Liver (tissue), 9 donors: ENCODE results near the gene TYW5. TPM values are rescaled to one million over a fixed set of nuclear protein-coding genes. Genes with fewer than 3 reads are reported as not detected.

Experiments used
- DNase-seq: peaks from one replicate; pipeline ENCODE4 v3.0.0-alpha.2; 2017; ENCODE audit warnings: low spot score
- H3K27ac ChIP-seq, 2 donors: one replicate each; pipeline ENCODE4 v1.7.0; 2013; ENCODE audit warnings: inconsistent platforms in 2 of 2, low read length in 2 of 2, control low read depth in 1 of 2, low read depth in 1 of 2, mild to moderate bottlenecking in 1 of 2
- H3K27me3 ChIP-seq, 4 donors: one replicate each; pipeline versions ENCODE4 v1.6.1 to v1.7.0; 2013; ENCODE audit warnings: low read length in 3 of 4, inconsistent platforms in 1 of 4, mild to moderate bottlenecking in 1 of 4, moderate library complexity in 1 of 4; ENCODE audit not compliant: control insufficient read depth in 4 of 4, insufficient read depth in 4 of 4
- H3K36me3 ChIP-seq, 4 donors: one replicate each; pipeline versions ENCODE4 v1.6.1 to v1.7.0; 2013; ENCODE audit warnings: low read length in 3 of 4, mild to moderate bottlenecking in 3 of 4, low read depth in 1 of 4, moderate library complexity in 1 of 4; ENCODE audit not compliant: control insufficient read depth in 4 of 4, insufficient read depth in 3 of 4
- H3K4me1 ChIP-seq, 4 donors: one replicate each; pipeline versions ENCODE4 v1.6.1 to v1.7.0; 2013; ENCODE audit warnings: low read length in 3 of 4, mild to moderate bottlenecking in 3 of 4, moderate library complexity in 1 of 4; ENCODE audit not compliant: control insufficient read depth in 4 of 4, insufficient read depth in 4 of 4
- H3K4me3 ChIP-seq, 3 donors: one replicate each; pipeline versions ENCODE4 v1.6.1 to v1.7.0; 2013; ENCODE audit warnings: low read length in 3 of 3, control low read depth in 1 of 3, low read depth in 1 of 3, mild to moderate bottlenecking in 1 of 3
- H3K9ac ChIP-seq, 2 donors: one replicate each; pipeline ENCODE4 v1.7.0; 2013; ENCODE audit warnings: low read length in 2 of 2, mild to moderate bottlenecking in 2 of 2, moderate library complexity in 2 of 2, control low read depth in 1 of 2, low read depth in 1 of 2
- H3K9me3 ChIP-seq, 4 donors: one replicate each; pipeline versions ENCODE4 v1.6.1 to v1.7.0; 2013; ENCODE audit warnings: low read length in 3 of 4; ENCODE audit not compliant: control insufficient read depth in 4 of 4
- ATF3 ChIP-seq: IDR thresholded peaks from 2 replicates; pipeline ENCODE4 v1.6.1; 2016; ENCODE audit warnings: antibody characterized with exemption
- CTCF ChIP-seq: fragments of 150-350 bp; IDR thresholded peaks from 2 replicates; pipeline ENCODE4 v1.5.1; 2017; ENCODE audit warnings: improper control_type of control experiment, low read depth, low read length; ENCODE audit not compliant: missing input control
- EGR1 ChIP-seq, 2 donors: IDR thresholded peaks; 2 replicates each; pipeline ENCODE4 v1.6.1; 2016 to 2018; ENCODE audit warnings: antibody characterized with exemption in 2 of 2, low read depth in 2 of 2
- FOXA1 ChIP-seq: IDR thresholded peaks from 2 replicates; pipeline ENCODE4 v1.6.1; 2016; ENCODE audit warnings: antibody characterized with exemption
- FOXA2 ChIP-seq: IDR thresholded peaks from 2 replicates; pipeline ENCODE4 v1.6.1; 2016; ENCODE audit warnings: antibody characterized with exemption
- GABPA ChIP-seq, 2 donors: IDR thresholded peaks in 1 of 2; conservative IDR thresholded peaks in 1 of 2; 2 replicates each; pipeline ENCODE4 v1.6.1; 2016; ENCODE audit warnings: antibody characterized with exemption in 2 of 2, mild to moderate bottlenecking in 1 of 2, moderate library complexity in 1 of 2
- HNF4A ChIP-seq, 2 donors: conservative IDR thresholded peaks; 2 replicates each; pipeline ENCODE4 v1.6.1; 2016; ENCODE audit warnings: antibody characterized with exemption in 2 of 2, mild to moderate bottlenecking in 2 of 2
- HNF4G ChIP-seq: IDR thresholded peaks from 2 replicates; pipeline ENCODE4 v1.6.1; 2016; ENCODE audit warnings: antibody characterized with exemption
- JUND ChIP-seq, 2 donors: IDR thresholded peaks; 2 replicates each; pipeline ENCODE4 v1.6.1; 2016; ENCODE audit warnings: antibody characterized with exemption in 2 of 2
- MAX ChIP-seq: IDR thresholded peaks from 2 replicates; pipeline ENCODE4 v1.6.1; 2016; ENCODE audit warnings: antibody characterized with exemption
- NR2F2 ChIP-seq: IDR thresholded peaks from 2 replicates; pipeline ENCODE4 v1.6.1; 2016; ENCODE audit warnings: antibody characterized with exemption
- RAD21 ChIP-seq, 2 donors: IDR thresholded peaks; 2 replicates each; pipeline ENCODE4 v1.6.1; 2016; ENCODE audit warnings: antibody characterized with exemption in 2 of 2, mild to moderate bottlenecking in 2 of 2
- REST ChIP-seq: IDR thresholded peaks from 2 replicates; pipeline ENCODE4 v1.6.1; 2016; ENCODE audit warnings: antibody characterized with exemption, mild to moderate bottlenecking
- RXRA ChIP-seq, 2 donors: IDR thresholded peaks; 2 replicates each; pipeline ENCODE4 v1.6.1; 2017 to 2018; ENCODE audit warnings: antibody characterized with exemption in 2 of 2, mild to moderate bottlenecking in 1 of 2
- SP1 ChIP-seq: IDR thresholded peaks from 2 replicates; pipeline ENCODE4 v1.6.1; 2018; ENCODE audit warnings: antibody characterized with exemption, mild to moderate bottlenecking
- TAF1 ChIP-seq: conservative IDR thresholded peaks from 2 replicates; pipeline ENCODE4 v1.6.1; 2016; ENCODE audit warnings: antibody characterized with exemption, mild to moderate bottlenecking
- YY1 ChIP-seq: IDR thresholded peaks from 2 replicates; pipeline ENCODE4 v1.6.1; 2016; ENCODE audit warnings: antibody characterized with exemption, mild to moderate bottlenecking
- ZBTB33 ChIP-seq: IDR thresholded peaks from 2 replicates; pipeline ENCODE4 v1.6.1; 2016; ENCODE audit warnings: antibody characterized with exemption
- WGBS: extraction: QIAGEN DNeasy Blood & Tissue Kit; methylation state at CpG from one replicate; pipeline ENCODE4 v1.1.7; 2013; 5-methylcytosine and 5-hydroxymethylcytosine counted together
- polyA plus RNA-seq, 2 donors: library from polyadenylated mRNA; stranded (reverse) in 1 of 2; unstranded in 1 of 2; fragments of 200-250 nt in 1 of 2; fragments of >200 nt in 1 of 2; fragmentation: Nextera tagmentation in 1 of 2; extraction: Ambion mirVana in 1 of 2; gene quantifications; one replicate each; pipeline versions ENCODE4 v1.2.1 to v1.2.3, GENCODE V29; 2013 to 2015
- total RNA-seq, 2 donors: library from RNA; depleted of rRNA; stranded (reverse); fragments of >200 nt; gene quantifications; one replicate each; pipeline ENCODE4 v1.2.3, GENCODE V29; 2014
- donor health status: healthy.
- donor health status: healthy.
- donor health status: healthy.
- donor health status: healthy.
- donor health status: healthy.

The TYW5 gene
- total and polyA plus RNA-seq, 4 donors: 2.0 to 6.8 (median 4.9) TPM

GRCh38 chr2:199932312-199932855 is 22.9 kb downstream of the TYW5 start:
- WGBS: 84% methylated on average over 4 of the region's 4 CpGs
- TF ChIP-seq REST (no peak), EGR1 (IDR thresholded peaks at IDR 0.05; ENCODE audit: low read depth in 2 of 2) (no peak)
- no peak for DNase-seq
- Histone ChIP-seq H3K4me3 (no peak overlapping the region), H3K27ac (no peak overlapping the region), H3K4me1 (no peaks in the 10 kb centered on the region), H3K9ac (no peak overlapping the region), H3K9me3 (no peaks in the 10 kb centered on the region), H3K27me3 (no peaks in the 10 kb centered on the region), H3K36me3 (peaks cover 10 to 25% (median 16%) of the 10 kb centered on the region in 4 donors)

GRCh38 chr2:199929262-199929661 is 26.0 kb downstream of the TYW5 start:
- H3K4me3 ChIP-seq: no peak overlapping the region
- TF ChIP-seq ZBTB33: no peak
- no peak for TF ChIP-seq TAF1
- no peak for TF ChIP-seq RXRA (IDR thresholded peaks at IDR 0.05)
- TF ChIP-seq NR2F2: no peak
- no peak for TF ChIP-seq FOXA1
- TF ChIP-seq GABPA (IDR thresholded peaks at IDR 0.05 in 1 of 2, conservative IDR thresholded peaks at IDR 0.05 in 1 of 2): no peak
- TF ChIP-seq JUND (IDR thresholded peaks at IDR 0.05): no peak
- no peak for TF ChIP-seq ATF3
- TF ChIP-seq EGR1 (IDR thresholded peaks at IDR 0.05; ENCODE audit: low read depth in 2 of 2): no peak
- TF ChIP-seq MAX: no peak
- TF ChIP-seq REST: no peak
- no peak for TF ChIP-seq HNF4G
- TF ChIP-seq SP1: no peak
- no peak for TF ChIP-seq CTCF
- TF ChIP-seq RAD21 (IDR thresholded peaks at IDR 0.05): no peak
- no peak for TF ChIP-seq HNF4A (conservative IDR thresholded peaks at IDR 0.05)
- TF ChIP-seq FOXA2: no peak
- TF ChIP-seq YY1: no peak
- no peak for DNase-seq
- WGBS: 78% methylated on average over 2 of the region's 2 CpGs
- no peak overlapping the region for H3K9ac ChIP-seq
- no peaks in the 10 kb centered on the region for H3K4me1 ChIP-seq
- no peaks in the 10 kb centered on the region for H3K9me3 ChIP-seq
- H3K36me3 ChIP-seq: peaks cover 7 to 28% (median 9%) of the 10 kb centered on the region in 4 donors
- no peaks in the 10 kb centered on the region for H3K27me3 ChIP-seq
- H3K27ac ChIP-seq: no peak overlapping the region
